HFFc6 (cell line): Measurements from ENCODE around the gene POLK. TPM values are rescaled to one million over a fixed set of nuclear protein-coding genes. Genes with fewer than 3 reads are reported as not detected.
A peak's percentile ranks its signal among the peaks of the same experiment; 100 is the strongest.
"Not testable (repeated sequence)": the region's sequence is repeated elsewhere in the genome, so short reads cannot be mapped to it uniquely, and the experiment has no call there.

Experiments used
- DNase-seq: peaks from one replicate; pipeline ENCODE4 v3.0.0-alpha.2; 2018
- H3K27ac Mint-ChIP-seq: 2 replicates; pipeline ENCODE4 v1.8.0; 2020; ENCODE audit warnings: mild to moderate bottlenecking, mixed read lengths
- H3K27me3 Mint-ChIP-seq: 2 replicates; pipeline ENCODE4 v1.8.0; 2021; ENCODE audit warnings: mild to moderate bottlenecking, moderate library complexity, mixed read lengths; ENCODE audit not compliant: insufficient read depth
- H3K36me3 Mint-ChIP-seq: 2 replicates; pipeline ENCODE4 v1.8.0; 2021; ENCODE audit warnings: low read depth, mixed read lengths
- H3K4me1 Mint-ChIP-seq: 2 replicates; pipeline ENCODE4 v1.8.0; 2020; ENCODE audit warnings: low read depth, mixed read lengths
- H3K4me3 Mint-ChIP-seq: 2 replicates; pipeline ENCODE4 v1.8.0; 2020; ENCODE audit warnings: mild to moderate bottlenecking, moderate library complexity, mixed read lengths
- H3K9me3 Mint-ChIP-seq: 2 replicates; pipeline ENCODE4 v1.8.0; 2020; ENCODE audit warnings: mild to moderate bottlenecking, mixed read lengths
- CTCF ChIP-seq: fragments of 200-600 bp; sonication (generic); IDR thresholded peaks from 2 replicates; pipeline ENCODE4 v1.5.0; 2021; ENCODE audit warnings: antibody characterized with exemption, mild to moderate bottlenecking
- total RNA-seq, 6 experiments: library from RNA; stranded (reverse); fragmentation: NEBNext Ultra II Directional; extraction: Animal tissue kit (Norgen Biotek cat#: 25700); gene quantifications; 2 replicates in 1 of 6; 3 replicates in 5 of 6; pipeline ENCODE4 v1.2.3, GENCODE V29; 2021

The POLK gene
- total RNA-seq, 6 experiments from 2014 or later = 25.5 to 30.8 (median 28.7) TPM

- TF ChIP-seq CTCF = no peak
- Mint-ChIP-seq H3K27me3 (peaks cover 2% of the 10 kb centered on the region; the same call in 1 of the 2 replicates), H3K4me3 (no peak overlapping the region), H3K4me1 (peaks cover 51% of the 10 kb centered on the region), H3K27ac (no peak overlapping the region; the same call in 1 of the 2 replicates), H3K9me3 (peaks cover 18% of the 10 kb centered on the region), H3K36me3 (peaks cover 34% of the 10 kb centered on the region)
- no peak for DNase-seq
Observed at GRCh38 chr5:75568202-75568601, 56.5 kb downstream of the POLK start.

- H3K36me3 Mint-ChIP-seq = peaks cover 19% of the 10 kb centered on the region; the same call in 1 of the 2 replicates
- no peak overlapping the region for H3K27ac Mint-ChIP-seq
- no peaks in the 10 kb centered on the region for H3K9me3 Mint-ChIP-seq
- TF ChIP-seq CTCF = no peak
- no peak for DNase-seq
- H3K4me1 Mint-ChIP-seq = peaks cover 39% of the 10 kb centered on the region
- no peaks in the 10 kb centered on the region for H3K27me3 Mint-ChIP-seq
- H3K4me3 Mint-ChIP-seq = no peak overlapping the region
Observed at GRCh38 chr5:75571547-75571946, 59.9 kb downstream of the POLK start.

- H3K4me1 Mint-ChIP-seq = peaks cover 14% of the 10 kb centered on the region
- TF ChIP-seq CTCF = no peak
- H3K9me3 Mint-ChIP-seq = no peaks in the 10 kb centered on the region
- peak overlapping the region; percentile 18; the same call in 1 of the 2 replicates for H3K27ac Mint-ChIP-seq
- H3K36me3 Mint-ChIP-seq = peaks cover 14% of the 10 kb centered on the region; the same call in 1 of the 2 replicates
- DNase-seq = no peak
- H3K4me3 Mint-ChIP-seq = no peak overlapping the region
- H3K27me3 Mint-ChIP-seq = no peaks in the 10 kb centered on the region
Observed at GRCh38 chr5:75574791-75575190, 63.1 kb downstream of the POLK start.

GRCh38 chr5:75578280-75578679 is 66.6 kb downstream of the POLK start:
- H3K36me3 Mint-ChIP-seq, H3K9me3 Mint-ChIP-seq, H3K27me3 Mint-ChIP-seq, H3K27ac Mint-ChIP-seq, DNase-seq, H3K4me3 Mint-ChIP-seq: not testable (repeated sequence)
- H3K4me1 Mint-ChIP-seq = peaks cover 14% of the 10 kb centered on the region

- peak; percentile 67 for TF ChIP-seq CTCF
- H3K27ac Mint-ChIP-seq = no peak overlapping the region
- H3K9me3 Mint-ChIP-seq = no peaks in the 10 kb centered on the region
- DNase-seq = no peak
- H3K4me3 Mint-ChIP-seq = no peak overlapping the region
- H3K27me3 Mint-ChIP-seq = no peaks in the 10 kb centered on the region
- H3K36me3 Mint-ChIP-seq = peaks cover 8% of the 10 kb centered on the region; the same call in 1 of the 2 replicates
- no peaks in the 10 kb centered on the region for H3K4me1 Mint-ChIP-seq
Observed at GRCh38 chr5:75584641-75585040, 73.0 kb downstream of the POLK start.

GRCh38 chr5:75588666-75589065 is 77.0 kb downstream of the POLK start:
- Mint-ChIP-seq H3K36me3 (peaks cover 13% of the 10 kb centered on the region), H3K9me3 (no peaks in the 10 kb centered on the region), H3K4me3 (no peak overlapping the region), H3K27me3 (no peaks in the 10 kb centered on the region), H3K4me1 (no peaks in the 10 kb centered on the region), H3K27ac (no peak overlapping the region)
- TF ChIP-seq CTCF = no peak
- DNase-seq = no peak
